HG03025 (cell line): ENCODE results near the gene PON1.

ENCODE experiments used
- ATAC-seq: cut with Tn5 transposase; IDR thresholded peaks from one replicate; pipeline ENCODE4 v1.9.1; 2021; ENCODE audit warnings: mild to moderate bottlenecking, moderate library complexity; ENCODE audit not compliant: unreplicated experiment, low FRiP score

Gene PON1

GRCh38 chr7:95263785-95264362 is 60.5 kb downstream of the PON1 start:
- no peak for ATAC-seq

- no peak for ATAC-seq
Measured at GRCh38 chr7:95262875-95263274, 61.5 kb downstream of the PON1 start.

- ATAC-seq, result no peak
Measured at GRCh38 chr7:95261895-95262415, 62.4 kb downstream of the PON1 start.

DNA sequence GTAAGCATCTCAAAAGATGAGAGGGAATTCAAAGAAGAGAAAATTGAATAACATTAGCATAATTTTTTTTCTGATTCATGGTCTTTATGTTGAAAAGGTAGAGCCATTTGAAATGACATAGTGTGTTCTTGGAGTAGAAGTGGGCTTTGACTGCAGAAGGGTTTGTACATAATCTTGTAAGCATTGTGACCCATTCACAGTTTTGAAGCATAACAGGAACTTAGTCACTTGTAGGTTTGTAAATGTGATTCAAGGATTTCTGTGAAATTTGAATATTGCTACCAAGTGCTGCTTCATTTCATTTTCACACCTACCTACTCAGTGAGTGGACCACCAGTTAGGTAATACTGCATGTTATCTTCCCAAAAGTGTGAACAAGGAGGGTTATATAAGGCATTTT is 68.6 kb downstream of the PON1 start:
- ATAC-seq, result no peak

DNA sequence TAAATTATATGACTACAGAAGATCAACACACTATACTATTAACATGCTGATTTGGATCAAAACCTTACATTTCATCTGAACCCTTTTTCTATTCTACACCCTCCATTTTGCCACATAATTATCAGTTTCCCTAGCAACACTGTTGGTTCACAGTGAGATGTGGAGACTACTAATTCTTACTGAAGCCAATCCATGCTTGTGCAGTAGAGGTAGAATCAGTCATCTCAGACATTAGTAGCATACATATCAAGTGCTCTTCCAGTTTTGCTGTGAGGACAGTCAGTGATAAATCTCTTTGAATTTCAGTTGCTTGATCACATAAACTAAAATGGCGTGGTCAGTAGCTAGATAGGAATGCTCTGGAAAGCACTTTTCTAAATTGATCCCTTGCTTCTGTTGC is 70.3 kb downstream of the PON1 start:
- ATAC-seq, result no peak

- no peak for ATAC-seq
Measured at GRCh38 chr7:95251966-95252365, 72.4 kb downstream of the PON1 start.

DNA sequence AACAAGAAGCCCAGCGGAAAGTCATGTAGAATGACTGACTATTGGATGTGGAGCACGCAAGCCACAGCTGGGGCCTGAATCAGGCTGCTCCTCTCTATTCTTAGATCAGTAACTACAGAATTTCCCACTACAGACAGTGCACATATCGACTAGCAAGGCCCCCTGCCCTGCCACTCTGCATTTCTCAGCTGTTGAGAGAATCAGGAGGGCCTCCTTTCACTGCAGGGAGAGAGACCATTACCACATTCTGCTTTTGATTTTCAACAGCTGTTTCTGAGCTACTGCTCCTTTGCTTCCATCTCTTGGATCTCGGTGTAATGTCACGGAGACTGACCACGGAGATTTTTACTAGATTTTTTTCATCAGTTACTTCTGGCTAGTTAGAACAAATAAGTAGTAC is 73.8 kb downstream of the PON1 start:
- no peak for ATAC-seq
